Aorta (tissue), 5 donors: Measurements from ENCODE around the gene CENPE. TPM values are rescaled to one million over a fixed set of nuclear protein-coding genes. Genes with fewer than 3 reads are reported as not detected.

Experiments used
- ATAC-seq: fragments of 200-7000 bp; cut with Tn5 transposase; one replicate; pipeline ENCODE4 v1.9.1; 2022; ENCODE audit warnings: moderate library complexity; ENCODE audit not compliant: low FRiP score
- DNase-seq, 2 donors: peaks; one replicate each; pipeline ENCODE4 v3.0.0-alpha.2; 2020
- H3K27ac ChIP-seq, 2 donors: one replicate each; pipeline ENCODE4 v1.5.1; 2013; ENCODE audit warnings: low read length in 2 of 2, mild to moderate bottlenecking in 2 of 2, moderate library complexity in 2 of 2, control low read depth in 1 of 2, inconsistent platforms in 1 of 2, low read depth in 1 of 2
- H3K27me3 ChIP-seq, 2 donors: one replicate each; pipeline ENCODE4 v1.6.1; 2013; ENCODE audit warnings: control low read depth in 1 of 2, low read length in 1 of 2, mild to moderate bottlenecking in 1 of 2, moderate library complexity in 1 of 2; ENCODE audit not compliant: insufficient read depth in 2 of 2, control insufficient read depth in 1 of 2
- H3K36me3 ChIP-seq, 2 donors: one replicate each; pipeline ENCODE4 v1.6.1; 2013; ENCODE audit warnings: control low read depth in 1 of 2, low read length in 1 of 2, mild to moderate bottlenecking in 1 of 2; ENCODE audit not compliant: insufficient read depth in 2 of 2, control insufficient read depth in 1 of 2
- H3K4me1 ChIP-seq, 2 donors: one replicate each; pipeline ENCODE4 v1.6.1; 2013; ENCODE audit warnings: low read length in 2 of 2, control low read depth in 1 of 2, mild to moderate bottlenecking in 1 of 2, moderate library complexity in 1 of 2; ENCODE audit not compliant: insufficient read depth in 2 of 2, control insufficient read depth in 1 of 2
- H3K4me3 ChIP-seq, 2 donors: one replicate each; pipeline ENCODE4 v1.5.1; 2013; ENCODE audit warnings: low read length in 2 of 2, control low read depth in 1 of 2, mild to moderate bottlenecking in 1 of 2
- H3K9me3 ChIP-seq: one replicate; pipeline ENCODE4 v1.6.1; 2013; ENCODE audit warnings: mild to moderate bottlenecking, low read length; ENCODE audit not compliant: control insufficient read depth
- WGBS, 2 donors: extraction: QIAGEN DNeasy Blood & Tissue Kit; methylation state at CpG; one replicate each; pipeline ENCODE4 v1.1.7; 2013; 5-methylcytosine and 5-hydroxymethylcytosine counted together
- intact Hi-C, 2 donors: fragments of 100-400 bp; cut with DNase I; formaldehyde crosslinking; loops; one replicate each; pipeline versions ENCODE4 v1.14.2 to v1.15.0; 2022
- polyA plus RNA-seq, 2 donors: library from polyadenylated mRNA; stranded (reverse); fragments of 200-250 nt; gene quantifications; one replicate each; pipeline ENCODE4 v1.2.3, GENCODE V29; 2013
- total RNA-seq, 2 donors: library from RNA; stranded (reverse); fragmentation: NEBNext Ultra II Directional; extraction: Animal tissue kit (Norgen Biotek cat#: 25700); gene quantifications; one replicate each; pipeline ENCODE4 v1.2.1, GENCODE V29; 2021
- donor health status: healthy with polysubstance abuse.
- donor health status: Bipolar disorder and iron deficiency.
- donor health status: DM: no; HTN: no; CAD: no.
- donor health status: DM: no; HTN: no; CAD: no.
- donor health status: DM: yes; HTN: yes; CAD: no.

The CENPE gene
- total and polyA plus RNA-seq, 4 donors = 0.28 to 3.4 (median 1.3) TPM; not detected in 1

DNA sequence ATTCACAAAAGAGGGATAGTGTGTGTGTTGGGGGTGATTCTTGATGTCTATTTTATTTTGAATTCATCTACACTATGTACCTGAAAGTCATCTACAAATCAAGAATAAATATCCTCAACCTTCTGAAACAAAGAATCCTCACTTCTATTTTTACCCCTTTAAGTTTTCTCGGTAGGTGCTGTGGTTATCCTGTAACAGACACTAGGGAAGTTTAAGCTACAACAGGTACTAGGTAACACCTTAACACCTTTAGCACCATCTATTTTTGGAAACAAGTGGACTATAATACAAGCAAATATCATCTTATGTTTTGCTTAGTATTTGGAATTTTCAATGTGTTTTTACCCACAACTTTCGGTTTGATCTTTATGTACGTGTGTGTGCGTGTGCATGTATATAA is 86.5 kb downstream of the CENPE start:
- no peaks in the 10 kb centered on the region for H3K36me3 ChIP-seq
- no peak overlapping the region for H3K27ac ChIP-seq
- no peaks in the 10 kb centered on the region for H3K27me3 ChIP-seq
- H3K4me3 ChIP-seq = no peak overlapping the region
- 78 to 98% methylated on average over 4 of the region's 4 CpGs for WGBS, 2 donors
- no peaks in the 10 kb centered on the region for H3K9me3 ChIP-seq
- DNase-seq (no peak), ATAC-seq (no peak)
- H3K4me1 ChIP-seq = no peaks in the 10 kb centered on the region
- intact Hi-C loops = no loop called here

GRCh38 chr4:103108542-103108941 is 89.6 kb downstream of the CENPE start:
- intact Hi-C loops = loop anchor here in 1 of 2 donors (10.0 kb wide), 1 partner anchor 664 kb away; no protein-coding TSS in a partner anchor
- DNase-seq = no peak
- Histone ChIP-seq H3K27me3 (no peaks in the 10 kb centered on the region), H3K9me3 (no peaks in the 10 kb centered on the region), H3K36me3 (no peaks in the 10 kb centered on the region), H3K4me3 (no peak overlapping the region), H3K27ac (no peak overlapping the region), H3K4me1 (no peaks in the 10 kb centered on the region)
- ATAC-seq = no peak
- 91 to 95% methylated on average over 4 of the region's 4 CpGs for WGBS, 2 donors

GRCh38 chr4:103105558-103106356 is 92.4 kb downstream of the CENPE start:
- 93 to 94% methylated on average over 2 of the region's 2 CpGs for WGBS, 2 donors
- ATAC-seq = no peak

DNA sequence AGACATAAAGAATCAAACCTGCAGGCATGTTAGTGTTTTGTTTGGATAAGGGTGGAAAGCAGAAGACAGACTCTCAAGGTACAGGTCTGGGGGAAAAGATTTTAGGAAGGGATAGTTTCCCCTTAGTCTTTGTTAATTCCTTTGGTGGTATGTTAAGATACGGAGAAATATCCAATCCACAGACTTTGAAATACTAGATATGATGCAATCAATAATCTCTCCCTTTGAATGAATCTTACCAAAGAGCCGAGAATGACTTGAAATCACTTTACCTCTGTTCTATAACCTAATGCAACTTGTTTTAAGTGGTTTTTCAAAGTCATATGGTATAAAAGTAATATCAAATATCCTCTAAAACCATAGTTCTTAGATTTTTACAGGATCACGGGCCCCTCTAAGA is 93.3 kb downstream of the CENPE start:
- H3K4me1 ChIP-seq = no peaks in the 10 kb centered on the region
- no peaks in the 10 kb centered on the region for H3K27me3 ChIP-seq
- no peak overlapping the region for H3K4me3 ChIP-seq
- intact Hi-C loops = loop anchor here (5.0 to 10.0 kb wide), 2 partner anchors 483 to 660 kb away; no protein-coding TSS in a partner anchor
- WGBS, 2 donors = 95% methylated on average over 3 of the region's 3 CpGs
- no peaks in the 10 kb centered on the region for H3K9me3 ChIP-seq
- H3K27ac ChIP-seq = no peak overlapping the region
- H3K36me3 ChIP-seq = no peaks in the 10 kb centered on the region
- no peak for DNase-seq
- no peak for ATAC-seq

More at GRCh38 chr4:103105558-103106356, 92.4 kb downstream of the CENPE start:
- Histone ChIP-seq H3K36me3 (no peaks in the 10 kb centered on the region), H3K4me1 (no peaks in the 10 kb centered on the region), H3K27ac (no peak overlapping the region), H3K9me3 (no peaks in the 10 kb centered on the region), H3K27me3 (no peaks in the 10 kb centered on the region), H3K4me3 (no peak overlapping the region)
- intact Hi-C loops = loop anchor here in 1 of 2 donors (10.0 kb wide), 1 partner anchor 661 kb away; no protein-coding TSS in a partner anchor
- no peak for DNase-seq

DNA sequence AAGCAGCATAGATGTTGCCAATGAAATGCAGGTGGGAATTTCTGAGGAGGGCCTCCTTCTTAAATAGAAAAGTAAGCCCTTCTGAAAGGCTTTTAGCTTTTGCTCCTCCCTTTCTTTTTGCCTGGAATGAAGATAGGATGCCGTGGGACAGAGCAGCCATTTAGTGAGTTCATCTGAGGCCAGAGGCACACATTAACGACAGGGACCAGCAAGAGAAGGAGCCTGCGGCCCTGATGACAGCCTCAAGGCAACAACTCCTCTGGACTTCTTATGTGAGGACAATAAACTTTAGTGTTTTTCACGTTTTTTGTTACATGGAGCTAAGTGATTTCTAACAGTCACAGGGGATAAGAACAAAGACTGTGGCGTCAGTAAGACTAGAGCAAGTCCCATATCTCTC is 97.5 kb downstream of the CENPE start:
- intact Hi-C loops = loop anchor here (2.0 to 10.0 kb wide), 3 partner anchors 52 to 656 kb away; no protein-coding TSS in a partner anchor

DNA sequence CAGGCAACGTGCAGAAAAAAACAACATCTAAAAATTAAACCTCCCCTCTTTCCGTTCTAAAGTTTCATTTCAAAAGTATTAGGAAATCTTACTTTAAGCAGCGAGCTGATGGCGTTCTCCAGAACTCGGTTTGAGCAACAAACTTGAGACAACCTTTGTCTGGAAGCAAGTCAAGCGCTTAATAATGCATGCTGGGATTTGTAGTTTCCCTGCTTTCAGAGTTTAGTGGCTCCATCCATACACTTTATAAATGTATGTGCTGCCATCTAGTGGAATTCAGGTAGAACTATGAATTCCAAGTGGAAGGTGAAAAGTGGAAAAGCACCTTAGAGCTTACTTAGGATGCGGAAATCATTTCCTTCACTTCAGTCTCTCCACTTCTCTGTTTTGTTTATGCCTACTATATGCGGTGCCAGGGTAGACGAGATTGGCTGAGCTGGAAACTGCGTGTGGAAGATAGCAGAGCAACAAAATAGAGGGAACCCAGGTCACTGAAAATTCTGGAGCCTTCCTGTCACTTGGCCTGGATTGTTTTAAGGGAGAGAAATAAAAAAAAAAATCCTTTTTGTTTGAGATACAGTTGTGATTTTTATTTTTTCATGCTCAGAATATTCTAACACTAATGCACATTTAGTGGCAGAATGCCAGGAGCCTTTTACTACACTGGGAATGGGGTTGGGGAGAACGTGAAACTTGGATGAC is 98.3 kb downstream of the CENPE start, which contains the start of gene BDH2:
Gene BDH2, minus strand, starts transcription at position 144 of the 702 bp plus-strand sequence. CDS start 3,580 bp downstream, outside the sequence.
- ATAC-seq (peak; percentile 96), DNase-seq (no peak)
- Histone ChIP-seq H3K4me3 (peak within 1 kb of the TSS; percentile 89 to 96), H3K27me3 (no peaks in the 10 kb centered on the region), H3K9me3 (no peaks in the 10 kb centered on the region), H3K36me3 (no peaks in the 10 kb centered on the region), H3K27ac (peak within 1 kb of the TSS; percentile 48 to 79), H3K4me1 (peaks cover 0 to 4% of the 10 kb centered on the region in 2 donors)
- intact Hi-C loops = loop anchor here (2.0 to 10.0 kb wide), 6 partner anchors 51 to 755 kb away; partner anchors contain the start of genes SLC39A8 (in 1 of the 2) and UBE2D3 (in 1 of the 2)
- 6% methylated on average over 11 of the region's 11 CpGs for WGBS, 2 donors

More for the DNA sequence above, 97.5 kb downstream of the CENPE start:
- DNase-seq = no peak
- ATAC-seq = no peak
- H3K4me3 ChIP-seq = no peak overlapping the region
- no peaks in the 10 kb centered on the region for H3K9me3 ChIP-seq
- H3K27me3 ChIP-seq = no peaks in the 10 kb centered on the region
- H3K27ac ChIP-seq = no peak overlapping the region
- H3K36me3 ChIP-seq = no peaks in the 10 kb centered on the region
- 60 to 66% methylated on average over 5 of the region's 5 CpGs for WGBS, 2 donors
- H3K4me1 ChIP-seq = peaks cover 0 to 4% of the 10 kb centered on the region in 2 donors

GRCh38 chr4:103098756-103099440 is 99.2 kb downstream of the CENPE start:
- H3K4me1 ChIP-seq = peaks cover 0 to 4% of the 10 kb centered on the region in 2 donors
- WGBS, 2 donors = 2 to 3% methylated on average over 4 of the region's 4 CpGs
- no peak for DNase-seq
- H3K9me3 ChIP-seq = no peaks in the 10 kb centered on the region
- no peaks in the 10 kb centered on the region for H3K36me3 ChIP-seq
- peak overlapping the region; percentile 89 to 96 for H3K4me3 ChIP-seq
- intact Hi-C loops = loop anchor here in 1 of 2 donors (5.0 to 10.0 kb wide), 4 partner anchors 52 to 754 kb away; partner anchors contain the start of genes SLC39A8 and UBE2D3
- no peaks in the 10 kb centered on the region for H3K27me3 ChIP-seq
- ATAC-seq = peak; percentile 49
- peak overlapping the region; percentile 48 to 79 for H3K27ac ChIP-seq

GRCh38 chr4:103098341-103098740 is 99.8 kb downstream of the CENPE start:
- H3K36me3 ChIP-seq = no peaks in the 10 kb centered on the region
- ATAC-seq = peak; percentile 6
- no peaks in the 10 kb centered on the region for H3K9me3 ChIP-seq
- H3K4me3 ChIP-seq = peak overlapping the region in 1 of 2 donors; percentile 89
- intact Hi-C loops = loop anchor here in 1 of 2 donors (5.0 to 10.0 kb wide), 4 partner anchors 51 to 754 kb away; partner anchors contain the start of genes SLC39A8 and UBE2D3
- DNase-seq = no peak
- H3K4me1 ChIP-seq = peaks cover 0 to 4% of the 10 kb centered on the region in 2 donors
- no peaks in the 10 kb centered on the region for H3K27me3 ChIP-seq
- peak overlapping the region in 1 of 2 donors; percentile 2 for H3K27ac ChIP-seq
- WGBS, 2 donors = 55 to 57% methylated on average over 10 of the region's 10 CpGs
